A549 (cell line): ENCODE results near the gene DAB2. TPM values are rescaled to one million over a fixed set of nuclear protein-coding genes. Genes with fewer than 3 reads are reported as not detected.

Experiments
- ATAC-seq, 2 experiments: fragments of 200-7000 bp in 1 of 2; fragments of >200 bp in 1 of 2; cut with Nextera tagmentation in 1 of 2; cut with Tn5 transposase in 1 of 2; 3 replicates each; pipeline versions ENCODE4 v1.8.0 to v1.9.1; 2018 to 2020; ENCODE audit warnings: mild to moderate bottlenecking in 1 of 2, moderate library complexity in 1 of 2
- CTCF ChIA-PET: fragments of 300-600 bp; sonication (Branson Sonifier 250); formaldehyde crosslinking; extraction: SDS; loops from one replicate; lab custom pipeline; 2021; ENCODE audit warnings: antibody characterized with exemption, inconsistent platforms; lab: Yijun Ruan, JAX
- POLR2A ChIA-PET: fragments of 350-600 bp; formaldehyde crosslinking; extraction: SDS; loops from one replicate; lab custom pipeline; 2021; ENCODE audit warnings: antibody characterized with exemption, inconsistent platforms; lab: Yijun Ruan, JAX
- DNase-seq, 2 experiments: peaks; one replicate each; pipeline versions ENCODE4 v3.0.0 to v3.0.0-alpha.2; 2011 to 2016; ENCODE audit warnings: low read depth in 1 of 2, low spot score in 1 of 2
- FAIRE-seq: peaks from 2 replicates; lab custom pipeline; 2011; peaks lifted over from hg19 to GRCh38; lab: Jason Lieb, UNC
- H3K27ac ChIP-seq, 2 experiments: fragments of >200 bp; sonication (Bioruptor Twin); formaldehyde crosslinking; 3 replicates each; pipeline ENCODE4 v1.5.1; 2016 to 2017
- H3K4me1 ChIP-seq: fragments of >200 bp; sonication (Bioruptor Twin); formaldehyde crosslinking; 3 replicates; pipeline ENCODE4 v1.6.1; 2016
- H3K4me2 ChIP-seq: fragments of >200 bp; sonication (Bioruptor Twin); formaldehyde crosslinking; 3 replicates; pipeline ENCODE4 v1.6.1; 2016
- H3K4me3 ChIP-seq: fragments of >200 bp; sonication (Bioruptor Twin); formaldehyde crosslinking; 3 replicates; pipeline ENCODE4 v1.5.1; 2016
- H3K9me3 ChIP-seq: fragments of >200 bp; sonication (Bioruptor Twin); formaldehyde crosslinking; 3 replicates; pipeline ENCODE4 v1.6.1; 2016
- BHLHE40 ChIP-seq: IDR thresholded peaks from 2 replicates; pipeline ENCODE4 v1.6.1; 2012; ENCODE audit warnings: low read depth, low read length, inconsistent platforms
- CBX8 ChIP-seq: fragments of 200-600 bp; sonication (generic); IDR thresholded peaks from 2 replicates; pipeline ENCODE4 v1.6.1; 2016
- CEBPB ChIP-seq, 2 experiments: fragments of >200 bp in 1 of 2; sonication (Bioruptor Twin) in 1 of 2; formaldehyde crosslinking in 1 of 2; IDR thresholded peaks; 2 replicates each; pipeline ENCODE4 v1.6.1; 2012 to 2016
- CHD2 ChIP-seq: fragments of 150-350 bp; IDR thresholded peaks from 2 replicates; pipeline ENCODE4 v1.6.1; 2014; ENCODE audit warnings: low read length; ENCODE audit not compliant: partially characterized antibody
- EHF ChIP-seq: fragments of 250-450 bp; sonication (Bioruptor Pico); IDR thresholded peaks from 2 replicates; pipeline ENCODE4 v1.5.0; 2020; ENCODE audit warnings: mild to moderate bottlenecking
- ESRRA ChIP-seq: fragments of 150-350 bp; IDR thresholded peaks from 2 replicates; pipeline ENCODE4 v1.6.1; 2014; ENCODE audit warnings: mild to moderate bottlenecking, low read length, borderline replicate concordance
- FOSL2 ChIP-seq, 2 experiments: fragments of 450-650 bp in 1 of 2; fragments of >200 bp in 1 of 2; sonication (Bioruptor Twin) in 1 of 2; formaldehyde crosslinking; IDR thresholded peaks; 2 replicates each; pipeline versions ENCODE4 v1.5.0 to v1.6.1; 2016 to 2020; ENCODE audit warnings: mild to moderate bottlenecking in 1 of 2, moderate library complexity in 1 of 2
- FOXS1 ChIP-seq: fragments of 250-450 bp; sonication (Bioruptor Pico); IDR thresholded peaks from 2 replicates; pipeline ENCODE4 v1.5.0; 2020; ENCODE audit warnings: mild to moderate bottlenecking, moderate library complexity
- HEYL ChIP-seq: fragments of 250-450 bp; sonication (Bioruptor Pico); IDR thresholded peaks from 2 replicates; pipeline ENCODE4 v1.8.0; 2021; ENCODE audit warnings: mild to moderate bottlenecking, moderate library complexity
- HOXB13 ChIP-seq: fragments of 250-450 bp; sonication (Bioruptor Pico); IDR thresholded peaks from 2 replicates; pipeline ENCODE4 v1.5.0; 2020; ENCODE audit warnings: low read depth, mild to moderate bottlenecking, moderate library complexity
- HOXB5 ChIP-seq: fragments of 250-450 bp; sonication (Bioruptor Pico); IDR thresholded peaks from 2 replicates; pipeline ENCODE4 v1.5.0; 2020; ENCODE audit warnings: mild to moderate bottlenecking, moderate library complexity
- JUN ChIP-seq, 2 experiments: fragments of >200 bp; sonication (Bioruptor Twin); formaldehyde crosslinking; IDR thresholded peaks; 2 replicates in 1 of 2; 3 replicates in 1 of 2; pipeline ENCODE4 v1.6.1; 2016 to 2017
- MAZ ChIP-seq: fragments of 150-350 bp; IDR thresholded peaks from 2 replicates; pipeline ENCODE4 v1.6.1; 2014; ENCODE audit warnings: antibody characterized with exemption, low read depth, low read length, borderline replicate concordance
- POLR2AphosphoS2 ChIP-seq: conservative IDR thresholded peaks from 2 replicates; pipeline ENCODE4 v1.6.1; 2012; ENCODE audit warnings: low read length, improper control_type of control experiment, inconsistent platforms
- RARB ChIP-seq: fragments of 250-450 bp; sonication (Bioruptor Pico); IDR thresholded peaks from 2 replicates; pipeline ENCODE4 v1.8.0; 2021; ENCODE audit warnings: mild to moderate bottlenecking, moderate library complexity
- RCOR1 ChIP-seq: fragments of 150-350 bp; IDR thresholded peaks from 2 replicates; pipeline ENCODE4 v1.6.1; 2014; ENCODE audit warnings: antibody characterized with exemption, low read length, low read depth
- RFX5 ChIP-seq: fragments of 450-650 bp; IDR thresholded peaks from 2 replicates; pipeline ENCODE4 v1.7.1; 2014; ENCODE audit warnings: antibody characterized with exemption, mild to moderate bottlenecking, moderate library complexity
- RNF2 ChIP-seq: fragments of 200-600 bp; sonication (generic); IDR thresholded peaks from 2 replicates; pipeline ENCODE4 v1.6.1; 2016; ENCODE audit warnings: low read depth, mild to moderate bottlenecking, antibody characterized with exemption, moderate library complexity, borderline replicate concordance
- TFCP2L1 ChIP-seq: fragments of 250-450 bp; sonication (Bioruptor Pico); IDR thresholded peaks from 2 replicates; pipeline ENCODE4 v1.5.0; 2021; ENCODE audit warnings: mild to moderate bottlenecking
- TP53 ChIP-seq: fragments of 250-450 bp; sonication (Bioruptor Pico); IDR thresholded peaks from 2 replicates; pipeline ENCODE4 v1.5.0; 2021; ENCODE audit warnings: mild to moderate bottlenecking, moderate library complexity
- ZC3H11A ChIP-seq: fragments of 450-650 bp; IDR thresholded peaks from 2 replicates; pipeline ENCODE4 v1.6.1; 2014; ENCODE audit warnings: antibody characterized with exemption, mild to moderate bottlenecking
- WGBS: methylation state at CpG from one replicate; pipeline ENCODE4 v1.1.6; 2017; ENCODE audit errors: missing lambda C conversion rate; 5-methylcytosine and 5-hydroxymethylcytosine counted together
- polyA plus RNA-seq, 4 experiments: library from polyadenylated mRNA; depleted of rRNA in 3 of 4; stranded (reverse); fragments of >200 nt; fragmentation: RNase III in 1 of 4; extraction: RNeasy Plus Mini Kit Qiagen cat#74134 plus additional on column Dnase treatment in 1 of 4; gene quantifications; 2 replicates in 3 of 4; 3 replicates in 1 of 4; pipeline ENCODE4 v1.2.3, GENCODE V29; 2011 to 2017
- TF ChIP-seq, protein P1 (sequence below): fragments of 150-350 bp; IDR thresholded peaks from 2 replicates; pipeline ENCODE4 v1.6.1; 2014; ENCODE audit warnings: low read depth, mild to moderate bottlenecking, low read length
- TF ChIP-seq, protein P2 (sequence below): IDR thresholded peaks from 2 replicates; pipeline ENCODE4 v1.6.1; 2012; ENCODE audit warnings: low read depth, borderline replicate concordance
- TF ChIP-seq, protein P3 (sequence below): fragments of 250-450 bp; sonication (Bioruptor Pico); IDR thresholded peaks from 2 replicates; pipeline ENCODE4 v1.5.0; 2020; ENCODE audit warnings: low read depth, mild to moderate bottlenecking, moderate library complexity
- TF ChIP-seq, protein P4 (sequence below): fragments of 450-650 bp; IDR thresholded peaks from 2 replicates; pipeline ENCODE4 v1.6.1; 2014; ENCODE audit warnings: antibody characterized with exemption
- TF ChIP-seq, protein P5 (sequence below): IDR thresholded peaks from 2 replicates; pipeline ENCODE4 v1.6.1; 2012

The DAB2 gene
- polyA plus RNA-seq, 2 of the 4 experiments (the other 2 are of a cell fraction) = 13.6 to 17.1 TPM

DNA sequence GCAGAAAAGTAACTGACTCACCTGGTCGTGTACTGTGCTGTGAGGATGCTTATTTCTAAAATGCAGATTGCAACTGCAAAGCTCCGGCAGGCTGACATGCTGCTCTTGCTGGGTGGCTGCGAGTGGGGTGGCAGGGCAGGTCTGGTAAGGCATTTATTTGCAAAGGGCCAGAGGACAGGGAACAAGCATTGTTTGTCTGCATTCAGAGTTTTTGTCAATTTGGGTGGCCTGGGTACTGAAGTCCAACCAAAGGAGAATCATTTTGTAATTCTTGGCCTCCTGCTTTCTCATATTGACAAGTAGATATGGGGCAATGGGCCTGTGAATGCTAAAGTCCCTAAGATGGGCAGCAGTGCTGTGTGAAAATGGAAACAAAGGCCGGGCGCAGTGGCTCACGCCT, 60.4 kb downstream of the DAB2 start, which contains the start of gene C9:
Gene C9, minus strand, starts transcription at position 129 of the 400 bp plus-strand sequence. Its CDS starts 31 bp downstream, at position 98.
- WGBS = 65% methylated on average over 6 of the region's 6 CpGs
- CTCF ChIA-PET = interaction anchor here (1.0 to 4.5 kb wide), 4 partner anchors 8 to 183 kb away, joined by 3 to 29 read pairs (median 6); no protein-coding TSS in a partner anchor
- Histone ChIP-seq H3K4me1 (no peaks in the 10 kb centered on the region), H3K9me3 (no peaks in the 10 kb centered on the region), H3K4me3 (no peak within 1 kb of the TSS), H3K4me2 (no peak within 1 kb of the TSS), H3K27ac (no peak within 1 kb of the TSS)
- POLR2A ChIA-PET = no interaction called here
- TF ChIP-seq RFX5 = no peak
- no peak for TF ChIP-seq JUN (IDR thresholded peaks at IDR 0.05)
- TF ChIP-seq EHF = no peak
- TF ChIP-seq MAZ = no peak
- TF ChIP-seq, protein P1, sequence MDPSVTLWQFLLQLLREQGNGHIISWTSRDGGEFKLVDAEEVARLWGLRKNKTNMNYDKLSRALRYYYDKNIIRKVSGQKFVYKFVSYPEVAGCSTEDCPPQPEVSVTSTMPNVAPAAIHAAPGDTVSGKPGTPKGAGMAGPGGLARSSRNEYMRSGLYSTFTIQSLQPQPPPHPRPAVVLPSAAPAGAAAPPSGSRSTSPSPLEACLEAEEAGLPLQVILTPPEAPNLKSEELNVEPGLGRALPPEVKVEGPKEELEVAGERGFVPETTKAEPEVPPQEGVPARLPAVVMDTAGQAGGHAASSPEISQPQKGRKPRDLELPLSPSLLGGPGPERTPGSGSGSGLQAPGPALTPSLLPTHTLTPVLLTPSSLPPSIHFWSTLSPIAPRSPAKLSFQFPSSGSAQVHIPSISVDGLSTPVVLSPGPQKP = no peak
- TF ChIP-seq, protein P2, sequence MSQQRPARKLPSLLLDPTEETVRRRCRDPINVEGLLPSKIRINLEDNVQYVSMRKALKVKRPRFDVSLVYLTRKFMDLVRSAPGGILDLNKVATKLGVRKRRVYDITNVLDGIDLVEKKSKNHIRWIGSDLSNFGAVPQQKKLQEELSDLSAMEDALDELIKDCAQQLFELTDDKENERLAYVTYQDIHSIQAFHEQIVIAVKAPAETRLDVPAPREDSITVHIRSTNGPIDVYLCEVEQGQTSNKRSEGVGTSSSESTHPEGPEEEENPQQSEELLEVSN = no peak
- TF ChIP-seq, protein P3, sequence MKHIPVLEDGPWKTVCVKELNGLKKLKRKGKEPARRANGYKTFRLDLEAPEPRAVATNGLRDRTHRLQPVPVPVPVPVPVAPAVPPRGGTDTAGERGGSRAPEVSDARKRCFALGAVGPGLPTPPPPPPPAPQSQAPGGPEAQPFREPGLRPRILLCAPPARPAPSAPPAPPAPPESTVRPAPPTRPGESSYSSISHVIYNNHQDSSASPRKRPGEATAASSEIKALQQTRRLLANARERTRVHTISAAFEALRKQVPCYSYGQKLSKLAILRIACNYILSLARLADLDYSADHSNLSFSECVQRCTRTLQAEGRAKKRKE (CRISPR knock-in tag) = no peak
- TF ChIP-seq, protein P4, sequence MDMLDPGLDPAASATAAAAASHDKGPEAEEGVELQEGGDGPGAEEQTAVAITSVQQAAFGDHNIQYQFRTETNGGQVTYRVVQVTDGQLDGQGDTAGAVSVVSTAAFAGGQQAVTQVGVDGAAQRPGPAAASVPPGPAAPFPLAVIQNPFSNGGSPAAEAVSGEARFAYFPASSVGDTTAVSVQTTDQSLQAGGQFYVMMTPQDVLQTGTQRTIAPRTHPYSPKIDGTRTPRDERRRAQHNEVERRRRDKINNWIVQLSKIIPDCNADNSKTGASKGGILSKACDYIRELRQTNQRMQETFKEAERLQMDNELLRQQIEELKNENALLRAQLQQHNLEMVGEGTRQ = no peak
- no peak for TF ChIP-seq TP53
- TF ChIP-seq, protein P5, sequence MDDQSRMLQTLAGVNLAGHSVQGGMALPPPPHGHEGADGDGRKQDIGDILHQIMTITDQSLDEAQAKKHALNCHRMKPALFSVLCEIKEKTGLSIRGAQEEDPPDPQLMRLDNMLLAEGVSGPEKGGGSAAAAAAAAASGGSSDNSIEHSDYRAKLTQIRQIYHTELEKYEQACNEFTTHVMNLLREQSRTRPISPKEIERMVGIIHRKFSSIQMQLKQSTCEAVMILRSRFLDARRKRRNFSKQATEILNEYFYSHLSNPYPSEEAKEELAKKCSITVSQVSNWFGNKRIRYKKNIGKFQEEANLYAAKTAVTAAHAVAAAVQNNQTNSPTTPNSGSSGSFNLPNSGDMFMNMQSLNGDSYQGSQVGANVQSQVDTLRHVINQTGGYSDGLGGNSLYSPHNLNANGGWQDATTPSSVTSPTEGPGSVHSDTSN = no peak
- TF ChIP-seq RNF2 = no peak
- no peak for TF ChIP-seq HOXB5 (CRISPR knock-in tag)
- TF ChIP-seq CEBPB (IDR thresholded peaks at IDR 0.05) = no peak
- no peak for TF ChIP-seq TFCP2L1 (CRISPR knock-in tag)
- no peak for TF ChIP-seq RCOR1
- no peak for TF ChIP-seq FOSL2 (IDR thresholded peaks at IDR 0.05)
- no peak for TF ChIP-seq FOSL2 (CRISPR knock-in tag; IDR thresholded peaks at IDR 0.05)
- TF ChIP-seq ESRRA = no peak
- ATAC-seq (no peak), DNase-seq (no peak), FAIRE-seq (no peak)

DNA sequence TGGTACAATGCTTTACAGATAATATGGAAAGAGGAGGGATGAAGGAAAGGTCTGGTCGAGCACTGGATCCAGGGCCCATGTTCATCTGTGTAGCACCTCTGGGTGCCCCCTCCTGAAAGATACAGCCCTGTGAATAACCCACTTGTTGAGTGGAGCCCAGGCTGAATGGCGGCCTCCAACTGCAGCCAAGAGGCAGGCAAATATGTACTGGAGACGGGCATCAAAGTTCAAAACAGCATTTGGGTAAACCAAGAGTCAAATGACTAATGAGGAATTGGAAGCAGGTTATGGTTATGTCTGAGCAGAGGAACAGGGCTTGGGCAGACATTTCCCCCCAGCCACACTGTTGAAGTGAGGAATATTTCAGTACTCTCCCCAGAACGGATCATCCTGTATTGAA, 61.6 kb downstream of the DAB2 start:
- DNase-seq (no peak), FAIRE-seq (no peak), ATAC-seq (no peak)
- ChIA-PET CTCF (interaction anchor here (0.6 to 4.5 kb wide), 5 partner anchors 9 to 184 kb away, joined by 3 to 29 read pairs (median 4); no protein-coding TSS in a partner anchor), POLR2A (no interaction called here)
- no peak overlapping the region for H3K27ac ChIP-seq
- H3K4me1 ChIP-seq = no peaks in the 10 kb centered on the region
- WGBS = 73% methylated on average over 4 of the region's 4 CpGs
- H3K4me2 ChIP-seq = no peak overlapping the region
- no peaks in the 10 kb centered on the region for H3K9me3 ChIP-seq
- TF ChIP-seq, protein P3 (CRISPR knock-in tag) = no peak
- TF ChIP-seq, protein P1 = no peak
- no peak for TF ChIP-seq FOSL2 (IDR thresholded peaks at IDR 0.05)
- no peak for TF ChIP-seq FOSL2 (CRISPR knock-in tag; IDR thresholded peaks at IDR 0.05)
- TF ChIP-seq TP53 = no peak
- no peak for TF ChIP-seq ZC3H11A
- TF ChIP-seq CBX8 = no peak
- no peak for TF ChIP-seq BHLHE40
- TF ChIP-seq RARB (CRISPR knock-in tag) = no peak
- no peak for TF ChIP-seq POLR2AphosphoS2
- no peak for TF ChIP-seq HEYL (CRISPR knock-in tag)
- no peak for TF ChIP-seq FOXS1 (CRISPR knock-in tag)
- TF ChIP-seq CEBPB (IDR thresholded peaks at IDR 0.05) = no peak
- TF ChIP-seq ESRRA = no peak
- TF ChIP-seq HOXB5 (CRISPR knock-in tag) = no peak
- TF ChIP-seq, protein P4 = no peak
- TF ChIP-seq HOXB13 (CRISPR knock-in tag) = no peak
- no peak for TF ChIP-seq CHD2
- TF ChIP-seq, protein P2 = no peak
- no peak overlapping the region for H3K4me3 ChIP-seq
